NCI-H510A treated with DMSO at 0.1 percent for 48 hours (cell line): ENCODE data around the gene TENT4B.

Experiments used
- DNase-seq: peaks from one replicate; lab custom pipeline; 2025; lab: John Stamatoyannopoulos, UW

TENT4B gene

GRCh38 chr16:50256604-50257003, 103.5 kb downstream of the TENT4B start:
- DNase-seq = no peak

GRCh38 chr16:50257876-50258275, 104.8 kb downstream of the TENT4B start:
- no peak for DNase-seq

GRCh38 chr16:50259334-50260205, 106.5 kb downstream of the TENT4B start:
- DNase-seq = peak; percentile 51

GRCh38 chr16:50260206-50261159, 107.4 kb downstream of the TENT4B start:
- DNase-seq = no peak

- no peak for DNase-seq
Measured at GRCh38 chr16:50261160-50261706, 108.1 kb downstream of the TENT4B start.

- DNase-seq = peak; percentile 27
Measured at GRCh38 chr16:50261707-50262235, 108.7 kb downstream of the TENT4B start.

GRCh38 chr16:50263060-50263909, 110.2 kb downstream of the TENT4B start:
- no peak for DNase-seq

GRCh38 chr16:50263940-50264929, 111.1 kb downstream of the TENT4B start:
- DNase-seq = peak; percentile 25

- DNase-seq = peak; percentile 58
Measured at GRCh38 chr16:50265260-50265659, 112.2 kb downstream of the TENT4B start.

- no peak for DNase-seq
Measured at GRCh38 chr16:50265716-50266336, 112.7 kb downstream of the TENT4B start.

- DNase-seq = peak; percentile 56
Measured at GRCh38 chr16:50266337-50267091, 113.4 kb downstream of the TENT4B start, which contains the start of gene ADCY7. Gene ADCY7 (plus strand): TSS chr16:50266551. CDS start chr16:50288180, 21,629 bp downstream.

- DNase-seq = no peak
Measured at GRCh38 chr16:50267151-50267631, 114.1 kb downstream of the TENT4B start.

- DNase-seq = no peak
Measured at GRCh38 chr16:50267651-50268050, 114.5 kb downstream of the TENT4B start.

GRCh38 chr16:50268352-50268751, 115.2 kb downstream of the TENT4B start:
- no peak for DNase-seq

GRCh38 chr16:50269061-50269705, 116.1 kb downstream of the TENT4B start:
- DNase-seq = no peak

- DNase-seq = no peak
Measured at GRCh38 chr16:50269769-50270509, 116.8 kb downstream of the TENT4B start.

- no peak for DNase-seq
Measured at GRCh38 chr16:50270510-50271147, 117.5 kb downstream of the TENT4B start.
